Activated CD8-positive, alpha-beta memory T cell treated with anti-CD3 and anti-CD28 coated beads, Interleukin-2, amount 10 ng/mL, durations not matched to agents 7 days and 5 days (primary cell): Measurements from ENCODE around the gene UBE2D3. TPM values are rescaled to one million over a fixed set of nuclear protein-coding genes. Genes with fewer than 3 reads are reported as not detected.
"Not testable (repeated sequence)": the region's sequence is repeated elsewhere in the genome, so short reads cannot be mapped to it uniquely, and the experiment has no call there.

ENCODE experiments used
- ATAC-seq: fragments of 150-1000 bp; cut with Tn5 transposase; one replicate; pipeline ENCODE4 v1.10.0; 2021; ENCODE audit warnings: moderate library complexity
- CTCF ChIA-PET: fragments of 350-600 bp; sonication (Branson Sonifier 250); formaldehyde crosslinking; loops from one replicate; lab custom pipeline; 2021; ENCODE audit warnings: antibody characterized with exemption; lab: Charles Lee
- DNase-seq: peaks from one replicate; pipeline ENCODE4 v3.0.0-alpha.2; 2020
- H3K27ac Mint-ChIP-seq: one replicate; pipeline ENCODE4 v1.8.0; 2021; ENCODE audit warnings: mild to moderate bottlenecking, mixed read lengths
- H3K27me3 Mint-ChIP-seq: one replicate; pipeline ENCODE4 v1.8.0; 2021; ENCODE audit warnings: mixed read lengths
- H3K36me3 Mint-ChIP-seq: one replicate; pipeline ENCODE4 v1.8.0; 2021; ENCODE audit warnings: mild to moderate bottlenecking, mixed read lengths
- H3K4me1 Mint-ChIP-seq: one replicate; pipeline ENCODE4 v1.8.0; 2021; ENCODE audit warnings: mixed read lengths
- H3K4me3 Mint-ChIP-seq: one replicate; pipeline ENCODE4 v1.8.0; 2021; ENCODE audit warnings: mild to moderate bottlenecking, moderate library complexity, mixed read lengths
- H3K9me3 Mint-ChIP-seq: one replicate; pipeline ENCODE4 v1.8.0; 2022; ENCODE audit warnings: low read depth, mixed read lengths
- total RNA-seq, 2 experiments: library from RNA; stranded (reverse); gene quantifications; one replicate each; pipeline ENCODE4 v1.2.3, GENCODE V29; 2021

Gene UBE2D3
- 100 to 1,000 TPM; 357 to 421 TPM for total RNA-seq

DNA sequence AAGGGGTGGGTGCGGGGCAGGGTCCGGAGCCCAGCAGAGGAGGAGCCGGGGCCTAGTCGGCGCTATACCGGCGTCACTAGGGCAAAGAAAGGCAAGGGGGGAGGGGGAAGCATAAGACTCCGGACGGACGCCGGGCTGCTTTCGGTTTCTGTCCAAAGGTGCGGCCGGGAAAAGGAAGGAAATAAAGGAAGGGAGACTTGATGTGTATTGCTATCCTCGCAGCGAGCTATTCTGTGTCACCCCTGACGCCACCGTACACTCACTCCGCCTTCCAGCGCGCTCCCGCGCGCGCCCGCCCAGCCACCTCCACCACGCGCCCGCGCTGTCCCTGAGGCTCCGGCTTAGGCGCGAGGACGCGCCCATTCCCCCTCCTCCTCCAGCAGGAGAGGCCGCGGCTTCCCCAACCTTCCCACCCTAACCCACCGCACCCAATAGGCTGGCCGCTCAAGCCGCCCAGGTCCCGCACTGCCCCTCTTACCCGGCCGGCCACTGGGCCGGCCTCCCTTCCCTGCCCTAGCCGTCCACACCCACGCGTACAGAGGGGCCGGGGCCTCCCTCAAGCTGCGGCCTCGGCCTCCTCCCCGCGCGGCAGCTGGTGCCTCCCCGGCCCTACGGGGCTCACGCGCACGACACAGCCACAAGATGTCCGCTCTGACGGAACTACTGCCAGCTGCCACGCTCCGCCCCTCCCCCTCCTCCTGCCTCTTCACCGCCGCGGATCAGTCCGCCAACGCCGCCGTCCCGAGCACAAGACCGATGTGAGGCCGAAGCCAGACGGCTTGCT, at the start of gene UBE2D3:
Gene UBE2D3, minus strand, starts transcription at position 662 of the 784 bp plus-strand sequence. CDS start 1,043 bp downstream, outside the sequence.
- Mint-ChIP-seq H3K4me1 (peaks cover 36% of the 10 kb centered on the region), H3K27ac (no peak within 1 kb of the TSS), H3K4me3 (no peak within 1 kb of the TSS), H3K36me3 (peaks cover 16% of the 10 kb centered on the region), H3K9me3 (no peaks in the 10 kb centered on the region), H3K27me3 (no peaks in the 10 kb centered on the region)
- DNase-seq, result peak; percentile 97
- ATAC-seq, result peak; percentile 52
- CTCF ChIA-PET, result interaction anchor here (0.8 to 3.3 kb wide), 11 partner anchors 10 to 482 kb away, joined by 3 to 36 read pairs (median 5); partner anchors contain the start of genes BDH2, CISD2, NFKB1 and SLC39A8

GRCh38 chr4:102871772-102872171, 44.4 kb upstream of the UBE2D3 start:
- H3K27ac Mint-ChIP-seq, result peak overlapping the region; percentile 48
- CTCF ChIA-PET, result interaction anchor here (1.2 to 1.3 kb wide), 2 partner anchors 35 to 44 kb away, joined by 3 read pairs; no protein-coding TSS in a partner anchor

GRCh38 chr4:102869569-102870197, 42.3 kb upstream of the UBE2D3 start:
- CTCF ChIA-PET, result interaction anchor here (0.6 to 5.4 kb wide), 7 partner anchors 11 to 230 kb away, joined by 3 to 36 read pairs (median 3); partner anchors contain the start of genes BDH2 and UBE2D3
- Mint-ChIP-seq H3K9me3 (no peaks in the 10 kb centered on the region), H3K27ac (peak overlapping the region; percentile 99), H3K4me3 (peak overlapping the region; percentile 90), H3K36me3 (peaks cover 45% of the 10 kb centered on the region), H3K27me3 (no peaks in the 10 kb centered on the region), H3K4me1 (peaks cover 49% of the 10 kb centered on the region)
- ATAC-seq (no peak), DNase-seq (no peak)

More at GRCh38 chr4:102871772-102872171, 44.4 kb upstream of the UBE2D3 start:
- ATAC-seq, result no peak
- no peak for DNase-seq
- Mint-ChIP-seq H3K9me3 (peaks cover 3% of the 10 kb centered on the region), H3K36me3 (peaks cover 51% of the 10 kb centered on the region), H3K4me1 (peaks cover 31% of the 10 kb centered on the region), H3K4me3 (no peak overlapping the region), H3K27me3 (no peaks in the 10 kb centered on the region)

GRCh38 chr4:102868781-102869568, 41.6 kb upstream of the UBE2D3 start, which contains the start of gene CISD2:
CISD2 (plus strand) TSS chr4:102868992; CDS start chr4:102869085, 93 bp downstream.
- DNase-seq, result peak; percentile 96

DNA sequence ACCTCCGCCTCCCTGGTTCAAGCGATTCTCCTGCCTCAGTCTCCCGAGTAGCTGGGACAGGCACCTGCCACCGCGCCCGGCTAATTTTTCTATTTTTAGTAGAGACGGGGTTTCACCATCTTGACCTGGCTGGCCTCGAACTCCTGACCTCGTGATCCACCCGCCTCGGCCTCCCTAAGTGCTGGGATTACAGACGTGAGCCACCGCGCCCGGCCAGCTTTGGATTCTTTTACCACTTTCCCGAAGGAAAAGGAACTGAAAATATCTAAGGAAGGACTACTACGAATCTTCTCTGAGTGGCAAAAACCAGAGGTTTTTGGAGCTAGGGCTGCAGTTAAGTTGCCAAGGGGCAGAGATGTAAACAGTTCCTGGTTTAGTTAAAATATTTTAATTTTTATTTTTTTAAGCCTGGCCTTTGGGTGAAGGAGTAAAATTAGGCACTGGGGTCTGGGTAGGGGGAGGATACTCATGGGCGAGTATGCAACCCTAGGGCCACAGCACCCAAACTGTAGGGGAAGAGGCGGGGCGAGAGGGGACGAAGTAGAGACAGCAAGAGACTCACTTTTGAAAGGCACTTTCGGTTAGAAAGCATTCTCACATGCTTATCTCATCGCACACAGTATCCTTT, 40.9 kb upstream of the UBE2D3 start:
- CTCF ChIA-PET, result interaction anchor here (0.6 to 5.4 kb wide), 5 partner anchors 10 to 231 kb away, joined by 3 to 36 read pairs (median 5); partner anchors contain the start of genes BDH2 and UBE2D3
- DNase-seq (peak; percentile 45), ATAC-seq (no peak)
- peaks cover 43% of the 10 kb centered on the region for H3K36me3 Mint-ChIP-seq
- no peaks in the 10 kb centered on the region for H3K27me3 Mint-ChIP-seq
- H3K4me3 Mint-ChIP-seq, result peak overlapping the region; percentile 90
- H3K27ac Mint-ChIP-seq, result peak overlapping the region; percentile 99
- no peaks in the 10 kb centered on the region for H3K9me3 Mint-ChIP-seq
- H3K4me1 Mint-ChIP-seq, result peaks cover 54% of the 10 kb centered on the region

More at GRCh38 chr4:102868781-102869568, 41.6 kb upstream of the UBE2D3 start, which contains the start of gene CISD2:
- H3K27me3 Mint-ChIP-seq, result no peaks in the 10 kb centered on the region
- ATAC-seq, result peak; percentile 87
- H3K27ac Mint-ChIP-seq, result peak within 1 kb of the TSS; percentile 99
- peaks cover 44% of the 10 kb centered on the region for H3K36me3 Mint-ChIP-seq
- no peaks in the 10 kb centered on the region for H3K9me3 Mint-ChIP-seq
- peak within 1 kb of the TSS; percentile 90 for H3K4me3 Mint-ChIP-seq
- CTCF ChIA-PET, result interaction anchor here (0.6 to 5.4 kb wide), 9 partner anchors 11 to 231 kb away, joined by 3 to 36 read pairs (median 3); partner anchors contain the start of genes BDH2 and UBE2D3
- H3K4me1 Mint-ChIP-seq, result peaks cover 55% of the 10 kb centered on the region

GRCh38 chr4:102867278-102868152, 40.2 kb upstream of the UBE2D3 start:
- H3K27me3 Mint-ChIP-seq, result no peaks in the 10 kb centered on the region
- peaks cover 42% of the 10 kb centered on the region for H3K36me3 Mint-ChIP-seq
- peak overlapping the region; percentile 99 for H3K27ac Mint-ChIP-seq
- CTCF ChIA-PET, result interaction anchor here (3.2 to 5.4 kb wide), 2 partner anchors 39 to 43 kb away, joined by 14 to 36 read pairs; partner anchors contain the start of gene UBE2D3
- H3K4me1 Mint-ChIP-seq, result peaks cover 50% of the 10 kb centered on the region
- DNase-seq (peak; percentile 42), ATAC-seq (no peak)
- H3K9me3 Mint-ChIP-seq, result peaks cover 2% of the 10 kb centered on the region
- H3K4me3 Mint-ChIP-seq, result peak overlapping the region; percentile 90

DNA sequence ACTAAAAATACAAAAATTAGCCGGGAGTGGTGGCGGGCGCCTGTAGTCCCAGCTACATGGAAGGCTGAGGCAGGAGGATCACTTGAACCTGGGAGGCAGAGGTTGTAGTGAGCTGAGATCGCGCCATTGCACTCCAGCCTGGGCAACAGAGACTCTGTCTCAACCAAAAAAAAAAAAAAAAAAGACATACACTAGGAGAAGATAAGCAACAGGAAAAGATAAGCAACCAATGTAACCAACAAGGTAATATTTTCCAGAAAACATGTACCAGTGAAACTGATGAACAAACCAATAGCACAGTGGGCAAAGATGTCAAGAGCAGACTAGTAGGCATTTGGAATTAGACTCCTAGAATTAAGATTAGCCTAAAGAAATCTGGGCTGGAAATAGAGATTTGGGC, 38.0 kb upstream of the UBE2D3 start:
- peaks cover 52% of the 10 kb centered on the region for H3K36me3 Mint-ChIP-seq
- not testable (repeated sequence) for DNase-seq, H3K4me3 Mint-ChIP-seq, ATAC-seq, H3K27me3 Mint-ChIP-seq, H3K9me3 Mint-ChIP-seq
- CTCF ChIA-PET, result interaction anchor here (5.4 kb wide), 1 partner anchor 37 kb away, joined by 36 read pairs; the partner anchor contains the start of gene UBE2D3
- H3K4me1 Mint-ChIP-seq, result peaks cover 39% of the 10 kb centered on the region
- H3K27ac Mint-ChIP-seq, result peak overlapping the region; percentile 57

GRCh38 chr4:102862747-102863146, 35.4 kb upstream of the UBE2D3 start:
- Mint-ChIP-seq H3K36me3 (peaks cover 66% of the 10 kb centered on the region), H3K4me3 (no peak overlapping the region), H3K9me3 (peaks cover 21% of the 10 kb centered on the region), H3K27me3 (no peaks in the 10 kb centered on the region), H3K27ac (no peak overlapping the region), H3K4me1 (peaks cover 36% of the 10 kb centered on the region)
- ATAC-seq (no peak), DNase-seq (no peak)
- CTCF ChIA-PET, result no interaction called here

GRCh38 chr4:102862016-102862415, 34.7 kb upstream of the UBE2D3 start:
- H3K36me3 Mint-ChIP-seq, result peaks cover 64% of the 10 kb centered on the region
- H3K4me1 Mint-ChIP-seq, result peaks cover 29% of the 10 kb centered on the region
- CTCF ChIA-PET, result interaction anchor here (2.1 kb wide), 1 partner anchor 34 kb away, joined by 4 read pairs; no protein-coding TSS in a partner anchor
- ATAC-seq (no peak), DNase-seq (no peak)
- H3K4me3 Mint-ChIP-seq, result no peak overlapping the region
- H3K27me3 Mint-ChIP-seq, result no peaks in the 10 kb centered on the region
- peaks cover 21% of the 10 kb centered on the region for H3K9me3 Mint-ChIP-seq
- no peak overlapping the region for H3K27ac Mint-ChIP-seq

- Mint-ChIP-seq H3K27ac (no peak overlapping the region), H3K4me1 (peaks cover 18% of the 10 kb centered on the region), H3K27me3 (no peaks in the 10 kb centered on the region), H3K36me3 (peaks cover 60% of the 10 kb centered on the region), H3K4me3 (no peak overlapping the region), H3K9me3 (peaks cover 21% of the 10 kb centered on the region)
- no peak for ATAC-seq
- CTCF ChIA-PET, result interaction anchor here (2.1 kb wide), 1 partner anchor 33 kb away, joined by 4 read pairs; no protein-coding TSS in a partner anchor
- no peak for DNase-seq
Observed at GRCh38 chr4:102860611-102861324, 33.4 kb upstream of the UBE2D3 start.
